Measurements from ENCODE around the gene GPR89A. TPM values are rescaled to one million over a fixed set of nuclear protein-coding genes. Genes with fewer than 3 reads are reported as not detected.

The GPR89A gene
- total and polyA plus RNA-seq, 2 of the 8 experiments (the other 6 are each of a cell fraction or from before 2014, with no cell fraction given): 26.8 to 46.6 TPM

GRCh38 chr1:145706086-145706664, 98.4 kb downstream of the GPR89A start:
- Histone ChIP-seq H2AK5ac (ENCODE audit: low read depth, low read length) (no peak overlapping the region), H3K79me1 (ENCODE audit: low read depth, low read length) (no peaks in the 10 kb centered on the region), H2BK12ac (ENCODE audit: low read depth, low read length) (no peak overlapping the region), H3K9ac (replicated peaks in 1 of 4; ENCODE audit: extremely low read depth in 1 of 4, low read depth in 3 of 4, low read length in 3 of 4) (no peak overlapping the region), H3K27ac (ENCODE audit: low read depth, low read length) (no peak overlapping the region), H4K5ac (ENCODE audit: insufficient read length, low read depth, low read length) (no peak overlapping the region), H4K91ac (replicated peaks; ENCODE audit: insufficient read length, low read length) (no peak overlapping the region), H3K23ac (ENCODE audit: insufficient read length) (no peak overlapping the region), H3K4ac (replicated peaks; ENCODE audit: insufficient read length, low read depth, low read length) (no peak overlapping the region), H3K9me3 (ENCODE audit: insufficient read depth in 2 of 2, low read depth in 1 of 2, low read length in 1 of 2) (no peaks in the 10 kb centered on the region), H3K4me3 (ENCODE audit: extremely low read depth in 1 of 4, insufficient read depth in 2 of 4, low read depth in 3 of 4, low read length in 4 of 4) (no peak overlapping the region), H2BK120ac (replicated peaks; ENCODE audit: low read depth, low read length) (no peak overlapping the region), H4K20me1 (replicated peaks in 1 of 2; ENCODE audit: control insufficient read depth in 1 of 2, insufficient read depth in 2 of 2, low read length in 2 of 2) (no peaks in the 10 kb centered on the region), H3K18ac (ENCODE audit: extremely low read depth, low read length) (no peak overlapping the region), H3K4me1 (replicated peaks in 1 of 4; ENCODE audit: control insufficient read depth in 3 of 4, insufficient read depth in 4 of 4, low read length in 3 of 4) (peaks cover 0 to 10% (median 5%) of the 10 kb centered on the region in 4 experiments; a peak in 6 of 7 replicates), H3K79me2 (ENCODE audit: control insufficient read depth in 1 of 2, insufficient read depth in 2 of 2, low read length in 2 of 2) (no peaks in the 10 kb centered on the region), H3K27me3 (replicated peaks in 1 of 4; ENCODE audit: control insufficient read depth in 3 of 4, extremely low read depth in 1 of 4, insufficient read depth in 3 of 4, low read length in 3 of 4) (no peaks in the 10 kb centered on the region), H2BK5ac (ENCODE audit: low read depth, low read length) (no peak overlapping the region), H3K14ac (ENCODE audit: insufficient read length) (no peak overlapping the region), H2BK15ac (ENCODE audit: low read length) (no peak overlapping the region), H3K36me3 (ENCODE audit: control insufficient read depth in 2 of 4, insufficient read depth in 4 of 4, low read length in 3 of 4) (no peaks in the 10 kb centered on the region), H3K4me2 (ENCODE audit: insufficient read depth in 1 of 2, low read depth in 2 of 2, low read length in 2 of 2) (no peak overlapping the region), H2AFZ (ENCODE audit: low read length) (no peak overlapping the region), H2BK20ac (ENCODE audit: low read length) (no peak overlapping the region), H4K8ac (ENCODE audit: extremely low read depth, insufficient read depth, low read length) (no peak overlapping the region), H3K56ac (replicated peaks; ENCODE audit: insufficient read length, low read depth, low read length) (no peak overlapping the region), H3K23me2 (ENCODE audit: low read depth, low read length) (no peaks in the 10 kb centered on the region)
- no peak for FAIRE-seq
- ChIA-PET CTCF (ENCODE audit: partially characterized antibody) (no interaction called here), POLR2A (ENCODE audit: partially characterized antibody) (interaction anchor here (0.9 to 1.9 kb wide), 2 partner anchors 10 to 17 kb away, joined by 4 read pairs; no protein-coding TSS in a partner anchor)
- DNase-seq (ENCODE audit: low read depth in 1 of 2, low spot score in 2 of 2): no peak
- 93% methylated on average over 2 of the region's 2 CpGs; no CpG with 5 or more reads in 1 of the 2 experiments for WGBS, 2 experiments (ENCODE audit: extremely low coverage in 1 of 2, insufficient coverage in 1 of 2, insufficient read length in 1 of 2, insufficient replicate concordance in 2 of 2, low coverage in 1 of 2, low lambda C conversion rate in 2 of 2, missing lambda C conversion rate in 1 of 2)
- TF ChIP-seq SAP30 (IDR thresholded peaks at IDR 0.05; ENCODE audit: insufficient read depth, insufficient replicate concordance, low read length): no peak
- TF ChIP-seq RAD21 (IDR thresholded peaks at IDR 0.05 in 1 of 2, conservative IDR thresholded peaks at IDR 0.05 in 1 of 2; ENCODE audit: low read depth in 2 of 2, low read length in 2 of 2): no peak
- no peak for TF ChIP-seq HDAC2 (IDR thresholded peaks at IDR 0.05; ENCODE audit: borderline replicate concordance in 1 of 2, low read depth in 2 of 2, low read length in 2 of 2)
- TF ChIP-seq RFX5 (IDR thresholded peaks at IDR 0.05; ENCODE audit: borderline replicate concordance, low read depth, low read length): no peak

All from H1 (cell line).